ENCODE results near the gene PIGB.
"Not testable (repeated sequence)": the region's sequence is repeated elsewhere in the genome, so short reads cannot be mapped to it uniquely, and the experiment has no call there.

Gene PIGB

DNA sequence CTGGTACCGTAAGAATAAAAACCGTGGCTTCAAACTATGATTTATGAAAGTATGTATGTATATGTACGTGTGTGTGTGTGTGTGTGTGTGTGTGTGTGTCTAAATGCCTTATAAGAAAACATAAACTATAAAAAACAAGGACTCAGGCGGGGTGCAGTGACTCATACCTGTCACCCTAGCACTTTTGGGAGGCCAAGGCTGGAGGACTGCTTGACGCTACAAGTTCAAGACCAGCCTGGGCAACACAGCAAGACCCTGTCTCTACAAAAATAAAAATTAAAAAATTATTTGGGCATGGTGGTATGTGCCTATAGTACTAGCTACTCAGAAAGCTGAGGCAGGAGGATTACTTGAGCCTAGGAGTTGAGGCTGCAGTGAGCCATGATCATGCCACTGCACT lies 60.1 kb downstream of the PIGB start:
- DNase-seq (ENCODE audit: low read depth in 2 of 2): no peak

DNA sequence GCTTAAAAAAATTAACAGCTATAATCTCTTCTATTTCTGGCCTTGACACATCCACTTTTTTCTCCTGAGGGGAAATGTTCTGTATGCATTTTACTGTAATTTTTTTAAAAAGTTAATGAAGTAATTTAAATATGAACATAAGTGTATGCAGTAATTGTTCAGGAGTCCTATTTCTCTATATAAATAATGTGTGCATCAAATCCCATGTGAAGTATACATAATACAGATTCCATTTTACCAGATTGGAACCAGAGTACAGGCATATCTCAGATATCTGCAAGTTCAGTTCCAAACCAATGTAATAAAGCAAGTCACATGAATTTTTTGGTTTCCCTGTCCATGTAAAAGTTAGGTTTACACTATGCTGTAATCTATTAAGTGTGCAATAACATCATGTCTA lies 62.6 kb downstream of the PIGB start:
- DNase-seq (ENCODE audit: low read depth in 2 of 2): no peak

DNA sequence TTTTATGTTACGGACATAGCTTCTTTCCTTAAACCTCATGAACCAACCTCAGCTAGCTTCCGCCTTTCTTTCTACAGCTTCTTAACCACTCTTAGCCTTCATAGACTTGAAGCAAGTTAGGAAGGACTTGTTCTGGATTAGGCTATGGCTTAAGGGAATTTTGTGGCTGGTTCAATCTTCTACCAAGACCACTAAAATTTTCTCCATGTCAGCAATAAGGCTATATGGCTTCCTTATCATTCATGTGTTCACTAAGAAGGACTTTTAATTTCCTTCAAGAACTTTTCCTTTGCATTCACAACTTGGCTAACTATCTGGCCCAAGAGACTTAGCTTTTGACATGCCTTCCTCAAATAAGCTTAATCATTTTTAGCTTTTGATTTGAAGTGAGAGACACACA lies 64.7 kb downstream of the PIGB start:
- DNase-seq (ENCODE audit: low read depth in 2 of 2): no peak

DNA sequence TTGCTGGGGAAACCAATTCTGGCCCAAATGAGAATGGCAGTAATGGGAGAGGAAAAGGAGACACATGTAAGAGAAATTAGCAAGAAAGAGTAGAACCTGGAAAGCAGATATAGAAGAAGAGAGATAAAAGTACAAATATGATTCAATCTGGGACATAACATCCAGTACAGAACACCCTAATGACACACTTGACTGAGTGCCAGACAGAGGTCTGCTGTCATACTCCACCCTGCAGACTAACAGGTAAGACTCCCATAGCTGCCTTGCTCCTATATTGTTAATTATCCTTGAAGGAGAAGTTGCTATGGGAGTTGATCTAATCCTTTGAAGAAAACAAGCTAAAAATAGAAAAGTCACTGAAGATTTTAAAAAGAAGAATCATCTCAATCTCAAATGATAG lies 68.0 kb downstream of the PIGB start:
- no peak for DNase-seq (ENCODE audit: low read depth in 2 of 2)

DNA sequence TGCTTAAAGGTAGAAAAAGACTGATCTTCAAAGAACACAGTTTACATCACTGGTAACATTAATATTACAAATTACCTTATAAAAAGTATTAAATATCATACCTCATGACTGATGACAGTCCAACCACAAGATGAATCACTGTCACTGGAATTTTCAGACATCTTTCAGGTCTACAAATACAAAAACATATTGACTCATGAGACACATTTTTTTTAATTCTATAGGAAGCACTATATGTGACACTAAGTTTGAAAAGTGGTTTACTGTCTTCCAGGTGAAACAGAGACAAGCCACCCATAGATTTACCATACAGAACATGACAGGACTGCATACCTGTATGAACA lies 70.2 kb downstream of the PIGB start:
- no peak for DNase-seq (ENCODE audit: low read depth in 2 of 2)

DNA sequence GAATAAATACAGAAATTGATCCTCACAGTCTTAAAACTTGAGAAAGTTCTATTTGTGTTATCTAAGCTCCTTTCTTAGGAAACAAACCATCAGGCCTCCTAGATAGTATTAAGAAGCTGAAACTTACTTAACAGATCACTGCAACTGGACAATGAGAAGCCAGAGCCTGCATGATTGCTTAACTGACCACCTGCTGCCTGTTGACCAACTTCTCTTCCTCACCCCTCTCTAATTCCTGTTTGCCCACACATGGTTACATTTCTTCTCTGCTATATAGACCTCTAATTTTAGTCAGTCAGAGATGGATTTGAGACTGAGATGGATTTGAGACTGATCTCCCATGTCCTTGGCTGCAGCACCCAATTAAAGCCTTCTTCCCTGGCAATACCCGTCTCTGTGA lies 75.7 kb downstream of the PIGB start:
- no peak for DNase-seq (ENCODE audit: low read depth in 2 of 2)

DNA sequence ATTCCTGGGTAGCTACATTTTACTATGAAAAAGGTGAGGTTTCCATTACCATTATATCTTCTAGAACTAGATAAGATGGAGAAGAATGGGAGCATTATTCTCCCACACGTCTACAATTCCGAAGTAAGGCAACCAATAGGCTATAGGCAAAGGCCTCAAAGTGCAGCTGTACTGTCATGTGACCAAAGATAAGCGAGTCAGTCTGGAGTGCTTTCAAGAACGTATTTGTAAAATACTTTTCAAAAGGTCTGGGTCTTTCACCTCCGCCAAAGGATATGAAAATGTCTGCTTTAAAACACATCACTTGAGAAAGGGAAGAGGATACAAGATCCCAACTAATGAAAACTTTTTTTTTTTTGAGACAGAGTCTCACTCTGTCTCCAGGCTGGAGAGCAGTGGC lies 79.2 kb downstream of the PIGB start:
- no peak for DNase-seq (ENCODE audit: low read depth in 2 of 2)

DNA sequence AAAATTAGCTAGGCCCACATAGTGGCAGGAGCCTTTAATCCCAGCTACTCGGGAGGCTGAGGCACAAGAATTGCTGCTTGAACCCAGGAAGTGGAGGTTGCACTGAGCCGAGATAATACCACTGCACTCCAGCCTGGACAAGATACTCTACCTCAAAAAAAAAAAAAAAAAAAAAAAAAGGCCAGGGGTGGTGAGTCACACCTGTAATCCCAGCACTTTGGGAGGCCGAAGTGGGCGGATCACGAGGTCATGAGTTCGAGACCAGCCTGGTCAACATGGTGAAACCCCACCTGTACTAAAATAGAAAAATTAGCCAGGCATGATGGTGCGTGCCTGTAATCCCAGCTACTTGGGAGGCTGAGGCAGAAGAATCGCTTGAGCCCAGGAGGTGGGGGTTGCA lies 81.0 kb downstream of the PIGB start:
- DNase-seq (ENCODE audit: low read depth in 2 of 2): not testable (repeated sequence)

DNA sequence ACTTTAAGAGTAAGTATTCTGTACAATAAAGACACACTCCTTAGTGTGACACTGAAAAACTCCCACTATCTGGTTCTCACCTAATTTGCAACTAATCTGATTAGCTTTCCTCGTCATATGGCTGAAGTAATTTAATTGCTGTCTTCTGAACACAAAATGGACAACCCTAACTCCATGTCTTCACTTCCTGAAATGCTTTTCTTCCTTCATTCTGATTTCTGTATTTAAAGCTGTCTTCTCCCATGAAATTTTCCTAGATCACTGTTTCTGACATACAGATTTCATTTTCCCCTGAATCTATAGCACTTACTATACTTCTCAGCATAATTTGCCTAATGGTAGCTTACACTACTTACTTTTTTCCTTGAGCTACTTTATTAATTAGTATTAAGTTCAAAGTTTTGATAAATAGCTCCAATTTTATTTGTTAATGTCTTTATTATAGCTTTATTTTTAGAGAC lies 82.8 kb downstream of the PIGB start:
- no peak for DNase-seq (ENCODE audit: low read depth in 2 of 2)

DNA sequence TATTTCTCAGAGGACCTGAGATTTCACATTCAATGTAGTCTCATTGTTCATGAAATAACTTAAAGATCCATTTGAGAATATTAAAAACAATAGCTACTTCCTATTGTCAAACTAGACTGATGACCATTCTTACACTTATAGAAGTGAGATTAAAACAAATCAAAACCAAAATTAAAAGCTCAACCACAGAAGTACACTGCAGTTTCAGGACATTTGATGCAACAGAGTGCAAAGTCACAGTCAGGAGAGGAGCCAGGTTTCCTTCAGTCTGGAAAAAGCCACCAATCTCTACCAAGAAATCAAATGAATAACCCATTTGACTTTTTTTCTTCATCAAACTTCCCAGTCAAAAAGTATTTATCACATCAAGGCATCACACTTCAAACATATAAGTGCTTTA lies 83.7 kb downstream of the PIGB start:
- no peak for DNase-seq (ENCODE audit: low read depth in 2 of 2)

DNA sequence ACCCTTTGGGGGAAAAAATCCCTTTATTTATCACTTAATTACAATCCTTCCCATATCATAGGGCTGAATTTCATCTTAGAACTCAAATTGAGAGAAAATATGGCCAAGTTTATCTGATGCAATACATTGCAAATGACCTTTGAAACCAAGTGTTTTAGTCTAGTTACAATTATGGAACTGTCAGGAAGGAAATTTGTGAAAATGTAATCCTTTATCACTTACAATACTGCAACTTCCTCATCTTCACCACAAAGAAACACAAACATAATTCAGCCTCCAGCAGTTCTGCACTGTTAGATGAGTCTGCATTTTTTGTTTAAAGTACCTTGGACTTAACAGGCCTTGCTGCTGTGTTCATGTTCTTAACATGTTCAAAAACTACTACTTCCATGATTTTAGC lies 84.5 kb downstream of the PIGB start:
- DNase-seq (ENCODE audit: low read depth in 2 of 2): no peak

All from stimulated activated CD4-positive, alpha-beta T cell treated with anti-CD3 and anti-CD28 coated beads, Interleukin-15, amount 100 ng/mL, for 48 hours (primary cell).